Measurements from ENCODE around the gene SMG1.

DNA sequence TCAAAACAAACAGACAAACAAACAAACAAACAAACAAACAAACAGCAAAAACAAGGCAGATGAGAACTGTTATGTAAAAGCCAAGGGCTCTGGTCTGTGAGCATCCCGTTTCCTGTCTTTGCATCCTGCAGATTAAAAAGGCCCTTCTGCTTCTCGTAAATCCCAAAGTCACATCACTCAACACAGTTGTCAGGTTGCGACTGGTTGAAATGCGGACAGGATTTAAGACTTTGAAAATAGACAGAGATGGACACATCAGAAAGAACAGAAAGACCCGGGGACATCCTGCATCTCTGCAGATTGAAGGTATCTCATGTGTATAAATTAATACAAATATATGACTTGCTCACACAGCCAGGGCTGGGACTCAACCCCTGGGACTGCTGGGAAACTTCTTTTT lies 39.3 kb upstream of the SMG1 start:
- TF ChIP-seq POLR2AphosphoS5 (IDR thresholded peaks at IDR 0.05; ENCODE audit: low read length) = no peak
- no peak for TF ChIP-seq E2F8 (IDR thresholded peaks at IDR 0.05; ENCODE audit: low read depth, partially characterized antibody)
- TF ChIP-seq, protein P1, sequence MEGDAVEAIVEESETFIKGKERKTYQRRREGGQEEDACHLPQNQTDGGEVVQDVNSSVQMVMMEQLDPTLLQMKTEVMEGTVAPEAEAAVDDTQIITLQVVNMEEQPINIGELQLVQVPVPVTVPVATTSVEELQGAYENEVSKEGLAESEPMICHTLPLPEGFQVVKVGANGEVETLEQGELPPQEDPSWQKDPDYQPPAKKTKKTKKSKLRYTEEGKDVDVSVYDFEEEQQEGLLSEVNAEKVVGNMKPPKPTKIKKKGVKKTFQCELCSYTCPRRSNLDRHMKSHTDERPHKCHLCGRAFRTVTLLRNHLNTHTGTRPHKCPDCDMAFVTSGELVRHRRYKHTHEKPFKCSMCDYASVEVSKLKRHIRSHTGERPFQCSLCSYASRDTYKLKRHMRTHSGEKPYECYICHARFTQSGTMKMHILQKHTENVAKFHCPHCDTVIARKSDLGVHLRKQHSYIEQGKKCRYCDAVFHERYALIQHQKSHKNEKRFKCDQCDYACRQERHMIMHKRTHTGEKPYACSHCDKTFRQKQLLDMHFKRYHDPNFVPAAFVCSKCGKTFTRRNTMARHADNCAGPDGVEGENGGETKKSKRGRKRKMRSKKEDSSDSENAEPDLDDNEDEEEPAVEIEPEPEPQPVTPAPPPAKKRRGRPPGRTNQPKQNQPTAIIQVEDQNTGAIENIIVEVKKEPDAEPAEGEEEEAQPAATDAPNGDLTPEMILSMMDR (IDR thresholded peaks at IDR 0.05 in 2 of 3, conservative IDR thresholded peaks at IDR 0.05 in 1 of 3; ENCODE audit: control insufficient read depth in 2 of 3, extremely low read depth in 1 of 3, insufficient read depth in 1 of 3, low read depth in 3 of 3, low read length in 3 of 3) = no peak
- TF ChIP-seq, protein P2, sequence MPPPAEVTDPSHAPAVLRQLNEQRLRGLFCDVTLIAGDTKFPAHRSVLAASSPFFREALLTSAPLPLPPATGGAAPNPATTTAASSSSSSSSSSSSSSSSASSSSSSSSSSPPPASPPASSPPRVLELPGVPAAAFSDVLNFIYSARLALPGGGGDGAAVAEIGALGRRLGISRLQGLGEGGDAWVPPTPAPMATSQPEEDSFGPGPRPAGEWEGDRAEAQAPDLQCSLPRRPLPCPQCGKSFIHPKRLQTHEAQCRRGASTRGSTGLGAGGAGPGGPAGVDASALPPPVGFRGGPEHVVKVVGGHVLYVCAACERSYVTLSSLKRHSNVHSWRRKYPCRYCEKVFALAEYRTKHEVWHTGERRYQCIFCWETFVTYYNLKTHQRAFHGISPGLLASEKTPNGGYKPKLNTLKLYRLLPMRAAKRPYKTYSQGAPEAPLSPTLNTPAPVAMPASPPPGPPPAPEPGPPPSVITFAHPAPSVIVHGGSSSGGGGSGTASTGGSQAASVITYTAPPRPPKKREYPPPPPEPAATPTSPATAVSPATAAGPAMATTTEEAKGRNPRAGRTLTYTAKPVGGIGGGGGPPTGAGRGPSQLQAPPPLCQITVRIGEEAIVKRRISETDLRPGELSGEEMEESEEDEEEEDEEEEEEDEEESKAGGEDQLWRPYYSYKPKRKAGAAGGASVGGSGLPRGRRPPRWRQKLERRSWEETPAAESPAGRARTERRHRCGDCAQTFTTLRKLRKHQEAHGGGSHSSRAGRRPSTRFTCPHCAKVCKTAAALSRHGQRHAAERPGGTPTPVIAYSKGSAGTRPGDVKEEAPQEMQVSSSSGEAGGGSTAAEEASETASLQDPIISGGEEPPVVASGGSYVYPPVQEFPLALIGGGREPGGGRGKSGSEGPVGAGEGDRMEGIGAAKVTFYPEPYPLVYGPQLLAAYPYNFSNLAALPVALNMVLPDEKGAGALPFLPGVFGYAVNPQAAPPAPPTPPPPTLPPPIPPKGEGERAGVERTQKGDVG (CRISPR knock-in tag; IDR thresholded peaks at IDR 0.05) = no peak
- no peak for TF ChIP-seq WRNIP1 (IDR thresholded peaks at IDR 0.05; ENCODE audit: borderline replicate concordance, low read depth, low read length)
- TF ChIP-seq POLR2A (IDR thresholded peaks at IDR 0.05; ENCODE audit: low read depth, low read length) = no peak
- no peak for TF ChIP-seq SPI1 (IDR thresholded peaks at IDR 0.05; ENCODE audit: borderline replicate concordance, insufficient read depth, low read depth, low read length)
- TF ChIP-seq CREM (IDR thresholded peaks at IDR 0.05; ENCODE audit: low read depth) = no peak
- TF ChIP-seq NR2C2 (IDR thresholded peaks at IDR 0.05; ENCODE audit: borderline replicate concordance, control insufficient read depth, insufficient read length, low read depth) = no peak
- TF ChIP-seq, protein P3, sequence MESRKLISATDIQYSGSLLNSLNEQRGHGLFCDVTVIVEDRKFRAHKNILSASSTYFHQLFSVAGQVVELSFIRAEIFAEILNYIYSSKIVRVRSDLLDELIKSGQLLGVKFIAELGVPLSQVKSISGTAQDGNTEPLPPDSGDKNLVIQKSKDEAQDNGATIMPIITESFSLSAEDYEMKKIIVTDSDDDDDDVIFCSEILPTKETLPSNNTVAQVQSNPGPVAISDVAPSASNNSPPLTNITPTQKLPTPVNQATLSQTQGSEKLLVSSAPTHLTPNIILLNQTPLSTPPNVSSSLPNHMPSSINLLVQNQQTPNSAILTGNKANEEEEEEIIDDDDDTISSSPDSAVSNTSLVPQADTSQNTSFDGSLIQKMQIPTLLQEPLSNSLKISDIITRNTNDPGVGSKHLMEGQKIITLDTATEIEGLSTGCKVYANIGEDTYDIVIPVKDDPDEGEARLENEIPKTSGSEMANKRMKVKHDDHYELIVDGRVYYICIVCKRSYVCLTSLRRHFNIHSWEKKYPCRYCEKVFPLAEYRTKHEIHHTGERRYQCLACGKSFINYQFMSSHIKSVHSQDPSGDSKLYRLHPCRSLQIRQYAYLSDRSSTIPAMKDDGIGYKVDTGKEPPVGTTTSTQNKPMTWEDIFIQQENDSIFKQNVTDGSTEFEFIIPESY (IDR thresholded peaks at IDR 0.05) = no peak

All from GM12878 (cell line).